Measurements from ENCODE around the gene GNAQ. TPM values are rescaled to one million over a fixed set of nuclear protein-coding genes. Genes with fewer than 3 reads are reported as not detected.
"Not testable (repeated sequence)": the region's sequence is repeated elsewhere in the genome, so short reads cannot be mapped to it uniquely, and the experiment has no call there.

GNAQ gene
- polyA plus RNA-seq, 3 donors: 8.3 to 51.0 (median 9.6) TPM

DNA sequence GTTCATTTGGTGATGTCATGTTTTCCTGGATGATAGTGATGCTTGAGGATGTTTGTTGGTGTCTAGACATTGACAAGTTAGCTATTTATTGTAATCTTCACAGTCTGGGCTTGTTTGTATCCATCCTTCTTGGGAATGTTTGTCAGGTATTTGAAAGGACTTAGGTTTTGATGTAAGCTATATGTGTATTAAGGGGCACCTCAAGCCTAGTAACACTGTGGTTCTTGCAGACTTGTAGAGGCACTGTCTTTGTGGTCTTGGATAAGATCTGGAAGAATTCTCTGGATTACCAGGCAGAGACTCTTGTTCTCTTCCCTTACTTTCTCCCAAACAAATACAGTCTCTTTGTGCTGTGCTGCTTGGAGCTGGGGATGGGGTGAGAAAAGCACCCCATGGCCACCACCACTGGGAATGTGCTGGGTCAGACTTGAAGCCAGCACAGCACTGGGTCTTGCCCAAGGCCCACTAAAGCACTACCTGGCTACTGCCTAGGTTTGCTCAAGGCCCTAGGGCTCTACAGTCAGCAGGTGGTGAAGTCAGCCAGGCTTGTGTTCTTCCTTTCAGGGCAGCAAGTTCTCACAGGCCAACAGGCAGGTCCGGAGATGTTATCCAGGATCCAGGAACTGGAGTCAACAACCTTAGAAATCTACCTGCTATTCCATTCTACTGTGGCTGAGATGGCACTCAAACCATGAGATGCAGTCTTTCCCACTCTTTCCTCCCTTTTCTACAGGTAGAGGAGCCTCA lies 334.2 kb downstream of the GNAQ start:
- 100% methylated on average over 1 of the region's 1 CpG for WGBS (ENCODE audit: insufficient coverage)
- TF ChIP-seq, protein P1, sequence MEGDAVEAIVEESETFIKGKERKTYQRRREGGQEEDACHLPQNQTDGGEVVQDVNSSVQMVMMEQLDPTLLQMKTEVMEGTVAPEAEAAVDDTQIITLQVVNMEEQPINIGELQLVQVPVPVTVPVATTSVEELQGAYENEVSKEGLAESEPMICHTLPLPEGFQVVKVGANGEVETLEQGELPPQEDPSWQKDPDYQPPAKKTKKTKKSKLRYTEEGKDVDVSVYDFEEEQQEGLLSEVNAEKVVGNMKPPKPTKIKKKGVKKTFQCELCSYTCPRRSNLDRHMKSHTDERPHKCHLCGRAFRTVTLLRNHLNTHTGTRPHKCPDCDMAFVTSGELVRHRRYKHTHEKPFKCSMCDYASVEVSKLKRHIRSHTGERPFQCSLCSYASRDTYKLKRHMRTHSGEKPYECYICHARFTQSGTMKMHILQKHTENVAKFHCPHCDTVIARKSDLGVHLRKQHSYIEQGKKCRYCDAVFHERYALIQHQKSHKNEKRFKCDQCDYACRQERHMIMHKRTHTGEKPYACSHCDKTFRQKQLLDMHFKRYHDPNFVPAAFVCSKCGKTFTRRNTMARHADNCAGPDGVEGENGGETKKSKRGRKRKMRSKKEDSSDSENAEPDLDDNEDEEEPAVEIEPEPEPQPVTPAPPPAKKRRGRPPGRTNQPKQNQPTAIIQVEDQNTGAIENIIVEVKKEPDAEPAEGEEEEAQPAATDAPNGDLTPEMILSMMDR (IDR thresholded peaks at IDR 0.05): no peak
- no peak overlapping the region for H2AFZ ChIP-seq (ENCODE audit: insufficient read depth, low read depth, low read length, poor library complexity, severe bottlenecking)

DNA sequence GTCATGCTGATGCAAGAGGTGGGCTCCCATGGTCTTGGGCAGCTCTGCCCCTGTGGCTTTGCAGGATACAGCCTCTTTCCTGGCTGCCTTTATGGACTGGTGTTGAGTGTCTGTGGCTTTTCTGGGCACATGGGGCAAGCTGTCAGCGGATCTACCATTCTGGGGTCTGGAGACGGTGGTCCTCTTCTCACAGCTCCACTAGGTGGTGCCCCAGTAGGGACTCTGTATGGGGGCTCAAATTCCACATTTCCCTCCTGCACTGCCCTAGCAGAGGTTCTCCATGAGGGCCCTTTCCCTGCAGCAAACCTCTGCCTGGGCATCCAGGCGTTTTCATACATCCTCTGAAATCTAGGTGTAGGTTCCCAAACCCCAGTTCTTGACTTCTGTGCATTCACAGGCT lies 340.9 kb downstream of the GNAQ start:
- H3K9me3 ChIP-seq (replicated peaks in 1 of 2; ENCODE audit: control insufficient read depth in 1 of 2, insufficient read depth in 1 of 2, low read length in 2 of 2); H3K9ac ChIP-seq (ENCODE audit: insufficient read depth, low read length, poor library complexity, severe bottlenecking); H3K27ac ChIP-seq (ENCODE audit: low read depth in 1 of 2, low read length in 2 of 2); H2AFZ ChIP-seq (ENCODE audit: insufficient read depth, low read depth, low read length, poor library complexity, severe bottlenecking); H3K4me2 ChIP-seq (replicated peaks; ENCODE audit: extremely low read depth, low read length, poor library complexity, severe bottlenecking); H3K4me3 ChIP-seq (replicated peaks in 1 of 3; ENCODE audit: low read depth in 2 of 3, low read length in 3 of 3); H3K36me3 ChIP-seq (replicated peaks in 1 of 2; ENCODE audit: control insufficient read depth in 1 of 2, insufficient read depth in 2 of 2, low read length in 2 of 2); DNase-seq; H4K20me1 ChIP-seq (ENCODE audit: insufficient read depth, low read length); H3K4me1 ChIP-seq (ENCODE audit: control insufficient read depth in 1 of 2, insufficient read depth in 2 of 2, low read length in 2 of 2); H3K4me3 Mint-ChIP-seq; H3K79me2 ChIP-seq (ENCODE audit: insufficient read depth, low read length); H3K36me3 Mint-ChIP-seq; H3K27me3 Mint-ChIP-seq (ENCODE audit: low read depth in 3 of 3); intact Hi-C loops (cut with micrococcal nuclease); H3K27ac Mint-ChIP-seq; H3K27me3 ChIP-seq (ENCODE audit: control insufficient read depth in 2 of 2, insufficient read depth in 2 of 2, low read length in 2 of 2); H3K4me1 Mint-ChIP-seq: not testable (repeated sequence)
- H3K9me3 Mint-ChIP-seq: peaks cover 8 to 31% (median 26%) of the 10 kb centered on the region in 7 donors
- WGBS (ENCODE audit: insufficient coverage): 97% methylated on average over 3 of the region's 3 CpGs

More for the DNA sequence above, 334.2 kb downstream of the GNAQ start:
- Histone ChIP-seq H3K27me3 (ENCODE audit: control insufficient read depth in 2 of 2, insufficient read depth in 2 of 2, low read length in 2 of 2) (no peaks in the 10 kb centered on the region), H3K9me3 (replicated peaks in 1 of 2; ENCODE audit: control insufficient read depth in 1 of 2, insufficient read depth in 1 of 2, low read length in 2 of 2) (no peaks in the 10 kb centered on the region), H3K4me2 (replicated peaks; ENCODE audit: extremely low read depth, low read length, poor library complexity, severe bottlenecking) (no peak overlapping the region), H3K4me1 (ENCODE audit: control insufficient read depth in 1 of 2, insufficient read depth in 2 of 2, low read length in 2 of 2) (no peaks in the 10 kb centered on the region), H3K9ac (ENCODE audit: insufficient read depth, low read length, poor library complexity, severe bottlenecking) (no peak overlapping the region), H3K27ac (ENCODE audit: low read depth in 1 of 2, low read length in 2 of 2) (no peak overlapping the region), H4K20me1 (ENCODE audit: insufficient read depth, low read length) (no peaks in the 10 kb centered on the region), H3K36me3 (replicated peaks in 1 of 2; ENCODE audit: control insufficient read depth in 1 of 2, insufficient read depth in 2 of 2, low read length in 2 of 2) (no peaks in the 10 kb centered on the region), H3K79me2 (ENCODE audit: insufficient read depth, low read length) (no peaks in the 10 kb centered on the region), H3K4me3 (replicated peaks in 1 of 3; ENCODE audit: low read depth in 2 of 3, low read length in 3 of 3) (no peak overlapping the region)
- DNase-seq: no peak
- Mint-ChIP-seq H3K9me3 (peaks cover under 1 to 13% (median 6%) of the 10 kb centered on the region in 7 donors), H3K27me3 (ENCODE audit: low read depth in 3 of 3) (peaks cover 0 to 3% (median 0%) of the 10 kb centered on the region in 3 donors), H3K4me1 (peaks cover 14% of the 10 kb centered on the region), H3K4me3 (no peak overlapping the region), H3K27ac (peak overlapping the region in 1 of 7 donors; percentile 26), H3K36me3 (no peaks in the 10 kb centered on the region)
- intact Hi-C loops (cut with micrococcal nuclease): no loop called here

DNA sequence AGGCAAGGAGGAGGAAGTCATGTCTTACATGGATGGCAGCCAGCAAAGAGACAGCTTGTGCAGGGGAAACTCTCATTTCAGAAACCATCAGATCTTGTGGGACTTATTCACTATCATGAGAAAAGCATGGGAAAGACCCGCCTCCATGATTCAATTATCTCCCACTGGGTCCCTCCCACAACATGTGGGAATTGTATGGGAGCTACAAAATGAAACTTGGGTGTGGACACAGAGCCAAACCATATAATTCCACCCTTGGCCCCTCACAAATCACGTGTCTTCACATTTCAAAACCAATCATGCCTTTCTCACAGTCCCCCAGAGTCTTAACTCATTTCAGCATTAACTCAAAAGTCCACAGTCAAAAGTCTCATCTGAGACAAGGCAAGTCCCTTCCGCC lies 341.5 kb downstream of the GNAQ start:
- Mint-ChIP-seq H3K27ac (peak overlapping the region in 1 of 7 donors; percentile 73), H3K9me3 (peaks cover 4 to 30% (median 24%) of the 10 kb centered on the region in 7 donors)
- DNase-seq; H3K79me2 ChIP-seq (ENCODE audit: insufficient read depth, low read length); intact Hi-C loops (cut with micrococcal nuclease); H3K4me3 ChIP-seq (replicated peaks in 1 of 3; ENCODE audit: low read depth in 2 of 3, low read length in 3 of 3); H3K4me2 ChIP-seq (replicated peaks; ENCODE audit: extremely low read depth, low read length, poor library complexity, severe bottlenecking); H2AFZ ChIP-seq (ENCODE audit: insufficient read depth, low read depth, low read length, poor library complexity, severe bottlenecking); H3K36me3 Mint-ChIP-seq; H3K27me3 ChIP-seq (ENCODE audit: control insufficient read depth in 2 of 2, insufficient read depth in 2 of 2, low read length in 2 of 2); H3K9me3 ChIP-seq (replicated peaks in 1 of 2; ENCODE audit: control insufficient read depth in 1 of 2, insufficient read depth in 1 of 2, low read length in 2 of 2); H4K20me1 ChIP-seq (ENCODE audit: insufficient read depth, low read length); H3K4me3 Mint-ChIP-seq; H3K27ac ChIP-seq (ENCODE audit: low read depth in 1 of 2, low read length in 2 of 2); H3K4me1 Mint-ChIP-seq; H3K4me1 ChIP-seq (ENCODE audit: control insufficient read depth in 1 of 2, insufficient read depth in 2 of 2, low read length in 2 of 2); H3K27me3 Mint-ChIP-seq (ENCODE audit: low read depth in 3 of 3); H3K9ac ChIP-seq (ENCODE audit: insufficient read depth, low read length, poor library complexity, severe bottlenecking); H3K36me3 ChIP-seq (replicated peaks in 1 of 2; ENCODE audit: control insufficient read depth in 1 of 2, insufficient read depth in 2 of 2, low read length in 2 of 2): not testable (repeated sequence)
- 83% methylated on average over 1 of the region's 3 CpGs for WGBS (ENCODE audit: insufficient coverage)

DNA sequence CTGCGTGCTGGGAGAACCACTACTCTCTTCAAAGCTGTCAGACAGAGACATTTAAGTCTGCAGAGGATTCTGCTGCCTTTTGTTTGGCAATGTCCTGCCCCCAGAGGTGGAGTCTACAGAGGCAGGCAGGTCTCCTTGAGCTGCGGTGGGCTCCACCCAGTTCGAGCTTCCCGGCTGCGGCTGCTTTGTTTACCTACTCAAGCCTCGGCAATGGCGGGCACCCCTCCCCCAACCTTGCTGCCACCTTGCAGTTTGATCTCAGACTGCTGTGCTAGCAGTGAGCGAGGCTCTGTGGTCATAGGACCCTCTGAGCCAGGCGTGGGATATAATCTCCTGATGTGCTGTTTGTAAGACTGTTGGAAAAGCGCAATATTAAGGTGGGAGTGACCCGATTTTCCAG lies 343.9 kb downstream of the GNAQ start:
- H3K79me2 ChIP-seq (ENCODE audit: insufficient read depth, low read length); H3K27ac Mint-ChIP-seq; H3K27me3 ChIP-seq (ENCODE audit: control insufficient read depth in 2 of 2, insufficient read depth in 2 of 2, low read length in 2 of 2); H3K9ac ChIP-seq (ENCODE audit: insufficient read depth, low read length, poor library complexity, severe bottlenecking); H3K4me3 Mint-ChIP-seq; H2AFZ ChIP-seq (ENCODE audit: insufficient read depth, low read depth, low read length, poor library complexity, severe bottlenecking); intact Hi-C loops (cut with micrococcal nuclease); H4K20me1 ChIP-seq (ENCODE audit: insufficient read depth, low read length); H3K36me3 Mint-ChIP-seq; H3K4me1 ChIP-seq (ENCODE audit: control insufficient read depth in 1 of 2, insufficient read depth in 2 of 2, low read length in 2 of 2); H3K36me3 ChIP-seq (replicated peaks in 1 of 2; ENCODE audit: control insufficient read depth in 1 of 2, insufficient read depth in 2 of 2, low read length in 2 of 2); H3K4me2 ChIP-seq (replicated peaks; ENCODE audit: extremely low read depth, low read length, poor library complexity, severe bottlenecking); H3K4me3 ChIP-seq (replicated peaks in 1 of 3; ENCODE audit: low read depth in 2 of 3, low read length in 3 of 3); H3K27ac ChIP-seq (ENCODE audit: low read depth in 1 of 2, low read length in 2 of 2); H3K27me3 Mint-ChIP-seq (ENCODE audit: low read depth in 3 of 3); H3K4me1 Mint-ChIP-seq; DNase-seq; H3K9me3 ChIP-seq (replicated peaks in 1 of 2; ENCODE audit: control insufficient read depth in 1 of 2, insufficient read depth in 1 of 2, low read length in 2 of 2): not testable (repeated sequence)
- H3K9me3 Mint-ChIP-seq: peaks cover 2 to 35% (median 23%) of the 10 kb centered on the region in 7 donors
- 95% methylated on average over 6 of the region's 11 CpGs for WGBS (ENCODE audit: insufficient coverage)

All from CD14-positive monocyte (primary cell).